Fibroblast of upper back skin (primary cell): ENCODE measurements around the gene SKAP2.
A peak's percentile ranks its signal among the peaks of the same experiment; 100 is the strongest.
"Not testable (repeated sequence)": the region's sequence is repeated elsewhere in the genome, so short reads cannot be mapped to it uniquely, and the experiment has no call there.

ENCODE experiments used
- DNase-seq: peaks from one replicate; pipeline ENCODE4 v3.0.0-alpha.2; 2013

SKAP2 gene

DNA sequence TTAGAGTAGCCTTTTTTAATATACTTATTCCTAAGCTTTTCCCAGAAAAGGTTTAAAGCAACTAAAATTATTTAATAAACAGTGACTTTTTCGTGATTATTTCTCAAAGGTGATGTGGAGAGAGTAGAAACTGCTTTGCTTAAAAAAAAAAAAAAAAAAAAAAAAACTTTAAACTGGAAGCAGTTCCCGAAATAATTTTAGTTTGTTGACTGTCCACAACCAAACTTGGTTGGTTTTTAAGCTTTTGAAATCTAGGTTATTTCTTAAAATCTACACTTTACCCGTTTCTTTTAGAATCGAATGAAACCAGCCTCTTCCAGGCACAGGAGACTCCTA lies 7.3 kb downstream of the SKAP2 start:
- DNase-seq: no peak

DNA sequence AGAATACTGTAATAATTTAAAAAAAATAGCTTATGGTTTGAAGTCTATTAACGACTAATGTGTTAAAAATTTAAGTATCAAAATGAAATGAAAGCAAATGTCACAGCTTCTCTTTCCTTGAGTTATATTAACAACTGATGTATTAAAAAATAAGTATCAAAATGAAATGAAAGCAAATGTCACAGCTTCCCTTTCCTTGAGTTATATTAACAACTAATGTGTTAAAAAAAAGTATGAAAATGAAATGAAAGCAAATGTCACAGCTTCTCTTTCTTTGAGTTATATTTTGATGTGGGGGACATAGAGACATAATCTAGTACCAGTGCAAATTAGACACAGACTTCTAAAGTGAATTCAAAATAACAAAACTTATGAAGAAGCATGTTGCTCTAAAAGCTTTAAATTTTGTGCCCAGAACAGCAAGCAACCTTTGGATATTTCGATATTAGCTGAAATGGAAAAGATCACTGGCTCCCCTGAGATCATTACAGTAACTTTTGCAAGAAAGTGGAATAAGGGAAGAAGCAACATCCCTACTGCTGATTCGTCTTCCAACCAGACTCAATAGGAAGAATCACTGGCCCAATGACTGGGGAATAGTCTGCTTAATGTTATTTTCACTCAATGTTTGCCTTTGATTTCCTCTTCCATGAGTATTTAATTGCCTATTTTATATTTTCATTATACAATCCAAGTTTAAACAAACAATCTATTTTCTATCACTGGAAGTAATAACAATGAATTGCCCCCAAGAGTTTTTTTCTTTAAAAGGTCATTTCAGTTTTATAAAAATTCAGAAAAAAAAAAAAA lies 8.0 kb downstream of the SKAP2 start:
- DNase-seq: no peak

DNA sequence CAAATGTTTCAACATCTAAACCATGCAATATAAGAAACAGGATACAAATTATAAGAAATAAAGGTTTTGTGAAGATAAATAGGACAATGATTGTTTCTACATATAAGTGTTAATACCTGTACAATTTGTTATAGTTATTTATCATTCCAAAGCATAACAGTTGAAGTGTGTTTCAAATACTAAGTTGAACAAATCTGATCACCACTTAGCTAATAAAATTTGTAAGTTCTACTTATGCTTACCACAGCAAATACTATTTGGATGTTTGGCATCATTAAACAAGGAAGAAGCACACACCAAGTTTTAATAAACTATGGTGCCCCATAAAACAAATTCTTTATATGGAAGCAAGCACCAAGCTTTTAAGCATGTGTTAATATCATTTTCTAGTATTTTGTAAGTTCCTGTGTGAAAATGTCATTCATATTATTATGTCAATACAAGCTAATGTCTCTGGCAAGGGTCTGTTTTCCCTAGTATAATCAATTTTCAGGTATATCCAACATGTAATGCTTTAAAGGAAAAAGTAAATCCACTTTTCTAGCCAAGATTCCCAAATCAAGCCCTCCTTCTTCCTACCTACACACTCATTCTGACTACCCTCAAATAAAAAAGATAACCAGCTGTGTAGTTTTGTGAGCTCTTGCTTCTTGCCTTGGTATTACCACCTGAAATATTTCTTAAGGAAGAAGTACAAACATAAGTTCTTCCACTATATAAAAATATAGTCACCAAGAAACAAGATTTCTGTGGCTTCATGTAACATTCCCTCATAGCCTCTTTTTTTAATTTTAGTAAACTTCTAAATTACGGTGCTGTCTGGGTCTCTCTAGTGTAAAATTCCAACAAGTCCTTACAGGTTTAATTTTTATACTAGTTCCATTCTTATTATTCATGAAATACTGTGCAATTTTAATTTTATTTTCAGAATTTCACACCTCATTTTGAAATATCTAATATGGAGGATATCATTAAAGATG lies 9.2 kb downstream of the SKAP2 start:
- no peak for DNase-seq

DNA sequence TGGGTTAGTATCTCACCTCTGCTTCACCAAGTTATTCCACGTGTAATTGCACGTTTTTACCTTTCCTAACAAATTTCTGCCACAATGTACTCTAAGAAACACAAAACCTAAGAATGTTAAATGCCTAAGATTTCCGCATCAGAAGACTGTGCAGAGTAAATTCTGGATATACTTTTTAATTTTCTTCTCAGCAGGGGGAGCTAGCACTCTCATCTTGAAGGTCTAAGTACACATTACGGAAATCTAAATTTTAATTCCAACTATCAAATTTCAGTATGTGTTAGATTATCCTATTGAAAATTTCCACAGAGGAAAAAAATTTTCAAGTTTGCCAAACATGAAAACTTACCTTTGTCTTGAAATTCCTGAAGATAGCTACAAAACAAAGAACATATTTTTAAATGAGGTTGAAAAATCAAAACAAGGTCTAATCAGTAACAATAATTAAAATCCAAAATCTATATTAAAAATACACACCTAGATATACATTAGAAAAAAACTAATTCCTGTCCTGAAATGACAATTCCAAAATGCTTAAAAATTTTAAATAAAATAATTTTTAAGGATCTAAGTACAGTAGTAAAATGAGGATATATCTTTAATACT lies 10.5 kb downstream of the SKAP2 start:
- peak; percentile 58 for DNase-seq

- DNase-seq: peak; percentile 11
These were observed 14.2 kb downstream of the SKAP2 start for GRCh38 chr7:26850193-26850651.

DNA sequence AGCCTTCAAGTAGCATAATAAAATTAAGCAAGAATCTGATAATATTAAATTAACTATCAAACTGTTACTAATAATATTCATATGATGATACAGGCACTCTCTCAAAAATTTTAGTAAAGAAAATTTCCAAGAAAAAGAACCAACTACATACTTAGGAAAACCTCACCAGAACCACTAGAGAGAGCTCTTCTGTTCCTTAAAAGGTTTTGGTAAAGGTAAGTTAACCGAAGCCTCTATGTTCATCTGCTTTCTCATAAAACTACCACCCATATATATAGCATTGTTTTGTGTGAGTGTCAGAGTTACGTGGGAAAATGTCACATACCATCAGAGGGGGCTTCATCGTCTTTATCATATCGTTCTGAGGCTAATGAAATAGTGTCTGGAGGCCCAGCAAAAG lies 20.7 kb downstream of the SKAP2 start:
- peak; percentile 11 for DNase-seq

DNA sequence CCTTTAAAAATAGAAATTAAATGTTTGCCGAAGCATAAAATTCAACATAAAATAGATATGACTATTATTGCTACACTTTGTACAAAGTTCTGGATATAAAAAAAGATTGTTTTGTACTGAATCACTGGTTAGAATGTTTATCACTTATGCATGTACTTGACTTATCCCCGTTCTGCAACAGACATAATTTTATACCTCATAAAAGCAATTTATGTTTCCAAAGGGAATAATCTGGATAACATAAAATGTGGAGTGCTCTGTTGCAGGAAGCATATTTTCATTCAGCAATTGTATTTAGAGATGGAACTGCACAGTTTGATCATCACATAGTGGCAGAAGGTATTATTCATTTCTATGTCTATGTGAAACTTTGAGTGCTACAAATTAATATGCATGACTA lies 21.5 kb downstream of the SKAP2 start:
- no peak for DNase-seq

DNA sequence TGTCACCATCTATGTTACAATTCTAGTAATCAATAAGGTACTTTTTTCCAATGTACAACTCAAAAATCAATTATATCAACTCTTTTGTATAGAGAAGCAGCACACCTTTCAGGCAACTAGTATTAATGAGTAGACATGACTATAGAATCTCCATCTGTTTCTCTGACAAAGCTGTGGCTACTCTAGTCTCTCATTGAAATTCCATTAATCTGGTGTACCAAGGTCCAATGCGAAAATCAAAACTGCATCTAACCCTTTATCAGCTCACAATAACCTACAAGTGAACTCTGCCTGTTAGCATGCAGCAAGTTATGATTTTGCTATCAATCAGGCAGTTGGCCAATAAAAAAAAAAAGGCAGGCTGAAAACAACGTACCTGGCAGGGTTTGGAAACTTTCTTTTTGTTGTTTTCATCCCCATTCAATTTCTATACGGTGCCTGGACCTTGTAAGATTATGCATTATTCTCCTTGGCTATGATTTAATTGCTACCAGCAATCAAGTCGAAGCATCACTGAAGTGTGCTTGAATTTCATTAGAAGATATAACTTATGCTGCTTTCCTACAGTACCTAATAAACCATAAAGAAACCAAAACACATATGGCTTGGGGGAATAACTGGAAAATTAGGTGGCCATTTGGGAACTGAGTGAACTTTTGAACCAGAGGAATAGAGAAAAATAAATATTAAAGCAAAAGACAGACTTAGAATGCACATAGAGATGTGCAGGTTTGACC lies 23.2 kb downstream of the SKAP2 start:
- DNase-seq: no peak

DNA sequence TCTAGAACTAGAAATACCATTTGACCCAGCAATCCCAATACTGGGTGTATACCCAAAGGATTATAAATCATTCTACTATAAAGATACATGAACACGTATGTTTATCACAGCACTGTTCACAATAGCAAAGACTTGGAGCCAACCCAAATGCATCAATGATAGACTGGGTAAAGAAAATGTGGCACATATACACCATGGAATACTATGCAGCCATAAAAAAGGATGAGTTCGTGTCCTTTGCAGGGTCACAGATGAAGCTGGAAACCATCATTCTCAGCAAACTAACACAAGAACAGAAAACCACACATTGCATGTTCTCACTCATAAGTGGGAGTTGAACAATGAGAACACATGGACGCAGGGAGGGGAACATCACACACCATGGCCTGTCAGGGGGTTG lies 27.6 kb downstream of the SKAP2 start:
- DNase-seq: not testable (repeated sequence)

DNA sequence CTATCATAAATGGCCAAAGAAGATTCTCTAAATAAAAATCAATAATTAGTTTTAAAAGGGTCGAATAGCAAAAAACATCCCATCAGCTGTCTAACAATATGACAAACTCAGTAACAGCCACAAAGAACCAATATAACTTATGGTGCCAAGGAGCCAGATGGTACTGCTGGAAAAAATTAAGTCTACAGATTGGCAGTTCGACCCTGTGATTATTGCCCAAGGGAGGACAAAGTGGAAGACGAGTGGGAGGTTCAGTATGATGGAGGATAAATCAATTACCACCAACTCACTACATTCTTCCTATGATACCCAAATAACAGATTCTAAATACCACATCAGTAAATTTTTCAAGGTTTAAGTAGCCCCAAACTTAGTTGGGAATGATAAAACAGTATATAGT lies 49.0 kb downstream of the SKAP2 start:
- no peak for DNase-seq

DNA sequence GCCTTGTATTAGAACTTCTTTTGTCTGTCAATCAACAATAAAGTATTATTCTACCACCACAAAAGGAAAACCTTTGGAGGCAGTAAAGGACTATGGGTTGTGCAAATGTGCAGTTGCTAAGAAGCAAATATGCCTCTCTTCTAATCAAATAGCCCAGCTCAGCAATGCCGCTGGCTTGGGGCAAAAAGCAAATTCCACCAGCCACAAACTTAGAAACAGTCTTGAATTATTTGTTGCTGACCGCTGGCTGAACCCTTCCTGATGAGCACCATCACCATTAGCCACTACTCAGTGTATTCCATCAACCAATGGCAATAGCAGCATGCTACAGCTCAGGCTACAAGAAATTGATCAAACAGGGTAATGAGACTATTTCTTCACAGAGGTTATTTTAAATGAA lies 51.0 kb downstream of the SKAP2 start:
- peak; percentile 3 for DNase-seq

DNA sequence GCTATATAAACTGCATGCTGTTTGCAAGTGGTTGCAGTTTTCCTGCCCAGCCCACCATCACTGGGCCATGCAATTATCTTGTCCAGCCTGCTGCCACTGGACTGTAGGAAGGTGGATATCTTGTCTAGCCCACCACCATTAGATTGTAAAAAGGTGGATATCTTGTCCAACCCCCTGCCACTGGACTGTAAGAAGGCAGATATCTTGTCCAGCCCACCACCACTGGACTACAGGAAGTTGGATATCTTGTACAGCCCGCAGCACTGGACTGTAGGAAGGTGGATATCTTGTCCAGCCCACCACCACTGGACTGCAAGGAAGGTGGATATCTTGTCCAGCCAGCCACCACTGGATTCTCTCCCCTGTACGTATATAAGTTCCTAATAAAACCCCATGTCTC lies 69.8 kb downstream of the SKAP2 start:
- no peak for DNase-seq

DNA sequence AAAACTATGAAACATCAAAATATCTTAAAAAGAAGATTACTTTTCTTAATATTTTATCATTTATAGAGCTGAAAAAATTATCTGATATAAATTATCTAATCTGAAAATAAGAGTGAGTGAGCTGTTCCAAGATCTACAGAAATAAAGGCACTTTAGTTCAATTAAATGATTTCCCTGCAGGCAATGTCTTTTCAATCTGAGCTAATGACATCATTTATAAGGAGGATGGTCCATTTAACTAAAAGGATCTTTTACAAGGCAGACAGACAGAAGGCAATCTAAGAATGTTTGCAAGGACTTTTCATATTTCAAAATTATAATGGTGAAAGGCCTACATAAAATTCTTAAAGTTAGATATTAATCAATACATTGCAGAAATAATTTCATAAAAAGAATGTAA lies 71.8 kb downstream of the SKAP2 start:
- DNase-seq: no peak

GRCh38 chr7:26792006-26792405 lies 72.4 kb downstream of the SKAP2 start:
- DNase-seq: no peak

GRCh38 chr7:26789481-26790184 lies 74.8 kb downstream of the SKAP2 start:
- DNase-seq: no peak

- DNase-seq: no peak
These were observed 76.7 kb downstream of the SKAP2 start for GRCh38 chr7:26787701-26788100.

GRCh38 chr7:26784118-26784517 lies 80.3 kb downstream of the SKAP2 start:
- no peak for DNase-seq

- no peak for DNase-seq
These were observed 81.9 kb downstream of the SKAP2 start for GRCh38 chr7:26782501-26782900.

GRCh38 chr7:26779978-26780595 lies 84.3 kb downstream of the SKAP2 start:
- no peak for DNase-seq

DNA sequence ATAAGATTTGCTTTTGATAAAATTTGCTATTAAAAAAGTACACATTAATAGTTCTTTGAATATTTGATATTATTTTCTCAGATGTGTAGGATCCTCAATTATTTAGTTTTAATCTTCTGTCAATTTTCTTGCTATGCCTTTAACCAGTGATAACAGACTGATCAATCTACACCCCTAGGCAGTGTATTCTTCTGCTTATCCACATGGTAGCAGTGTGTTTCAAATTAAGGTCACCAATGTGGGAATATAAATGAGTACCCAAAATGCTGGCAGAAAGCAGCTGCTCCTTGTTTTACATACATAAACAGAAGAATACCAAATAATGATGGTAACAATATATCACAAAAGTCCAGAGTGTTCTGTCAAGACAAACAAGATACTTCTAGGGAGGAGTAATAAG lies 87.0 kb downstream of the SKAP2 start:
- no peak for DNase-seq

DNA sequence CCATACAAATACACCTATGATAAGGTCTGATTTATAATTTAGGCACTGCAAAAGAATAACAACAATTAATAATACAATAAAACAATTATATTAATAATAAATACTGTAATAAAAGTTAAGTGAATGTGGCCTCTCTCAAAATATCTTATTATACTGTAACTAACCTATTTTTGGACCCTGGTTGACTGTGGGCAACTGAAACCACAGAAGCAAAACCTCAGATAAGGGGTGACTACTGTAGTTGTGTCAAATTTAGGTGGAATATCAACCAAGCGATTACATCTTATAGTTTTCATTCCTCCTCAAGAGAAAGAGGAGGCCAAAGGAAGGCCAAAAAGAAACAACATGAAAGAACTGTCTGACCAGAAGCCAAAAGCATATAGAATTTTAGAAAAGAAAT lies 103.9 kb downstream of the SKAP2 start:
- DNase-seq: no peak

DNA sequence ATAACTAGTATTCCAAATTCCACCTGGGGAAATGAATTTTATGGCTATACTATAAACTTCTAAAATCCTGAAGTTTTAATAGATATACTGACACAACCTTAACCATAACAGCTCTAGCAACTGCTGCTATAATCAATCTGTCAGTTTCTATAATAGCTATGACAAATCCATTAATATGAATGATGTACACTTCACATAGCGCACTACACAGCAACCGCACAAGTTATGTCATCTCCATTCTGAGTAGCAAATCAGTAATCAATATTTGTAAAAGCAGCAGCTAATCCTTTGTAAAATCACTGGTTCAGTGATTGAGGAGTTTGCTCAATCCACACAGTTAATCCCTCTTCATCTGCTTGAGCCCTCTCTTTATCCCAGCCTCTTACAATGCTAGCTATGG lies 105.3 kb downstream of the SKAP2 start:
- DNase-seq: no peak
